Cardiac muscle cell (in vitro differentiated cells and primary cell): ENCODE results near the gene BHLHE40. TPM values are rescaled to one million over a fixed set of nuclear protein-coding genes. Genes with fewer than 3 reads are reported as not detected.
A peak's percentile ranks its signal among the peaks of the same experiment; 100 is the strongest.

Experiments
- DNase-seq, 2 donors: peaks; one replicate each; pipeline versions ENCODE4 v3.0.0 to v3.0.0-alpha.2; 2010 to 2017; ENCODE audit warnings: low read depth in 1 of 2, low spot score in 1 of 2
- H3K27ac ChIP-seq: fragments of 200-600 bp; sonication (generic); 2 replicates; pipeline ENCODE4 v1.5.1; 2016
- H3K27me3 ChIP-seq: fragments of 200-600 bp; sonication (generic); 2 replicates; pipeline ENCODE4 v1.6.0; 2016; ENCODE audit warnings: control low read depth
- H3K36me3 ChIP-seq: fragments of 200-600 bp; sonication (generic); 2 replicates; pipeline ENCODE4 v1.5.1; 2016; ENCODE audit warnings: control low read depth
- H3K4me1 ChIP-seq: fragments of 200-600 bp; sonication (generic); 2 replicates; pipeline ENCODE4 v1.8.1; 2017; ENCODE audit warnings: low read depth, mild to moderate bottlenecking, mixed run types
- H3K4me3 ChIP-seq: fragments of 200-600 bp; sonication (generic); 2 replicates; pipeline ENCODE4 v1.5.1; 2016; ENCODE audit warnings: mild to moderate bottlenecking
- H3K9me3 ChIP-seq: fragments of 200-600 bp; sonication (generic); 2 replicates; pipeline ENCODE4 v1.5.1; 2017; ENCODE audit warnings: low read depth, mild to moderate bottlenecking, control low read depth
- polyA plus RNA-seq: library from polyadenylated mRNA; unstranded; fragments of >200 nt; fragmentation: Nextera tagmentation; extraction: Ambion mirVana; gene quantifications from 2 replicates; pipeline ENCODE4 v1.2.1, GENCODE V29; 2016
- total RNA-seq: library from RNA; depleted of rRNA; stranded (reverse); fragments of >200 nt; gene quantifications from 2 replicates; pipeline ENCODE4 v1.2.3, GENCODE V29; 2016
- TF ChIP-seq, protein P1 (sequence below): IDR thresholded peaks from 2 replicates; pipeline ENCODE4 v1.5.1; 2012; ENCODE audit warnings: low read depth, mild to moderate bottlenecking, low read length

BHLHE40 gene
- total and polyA plus RNA-seq, 2 experiments from 2014 or later = 11.7 to 15.3 TPM

DNA sequence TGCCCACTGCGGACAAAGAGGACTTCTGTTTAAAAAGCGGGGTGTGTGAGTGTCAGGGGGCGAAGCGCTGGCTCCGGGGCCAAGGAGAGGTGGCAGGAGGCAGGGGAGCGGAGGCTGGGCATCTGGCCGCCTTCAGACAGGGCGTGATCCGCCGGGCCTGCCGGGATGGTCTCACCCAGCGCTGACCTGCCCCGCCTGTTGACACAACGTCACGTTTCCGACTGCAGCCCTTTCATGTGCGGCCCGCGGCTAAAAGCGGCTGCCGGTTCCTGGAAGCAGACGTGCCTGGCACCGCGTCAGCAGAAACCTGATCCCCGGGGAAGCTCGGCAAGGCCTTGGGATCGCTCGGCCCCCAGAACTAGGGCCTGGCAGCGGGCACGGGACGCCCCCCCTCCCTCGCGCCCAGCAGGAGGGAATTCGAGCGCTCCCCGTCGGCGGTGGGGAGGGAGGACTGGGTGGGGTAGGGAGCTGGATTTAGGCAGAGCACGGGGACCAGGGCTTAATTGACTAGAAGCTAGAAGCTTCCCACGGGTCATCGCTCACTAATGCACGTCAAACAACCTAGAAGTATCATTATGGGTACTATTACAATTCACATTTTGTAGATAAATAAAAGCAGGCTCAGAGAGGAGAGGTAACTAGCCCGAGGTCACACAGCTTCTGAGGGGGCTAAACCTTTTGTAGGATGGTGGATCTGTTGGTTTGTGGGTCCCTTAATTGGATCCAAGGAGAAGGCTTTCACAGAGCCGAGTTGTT lies 7.7 kb downstream of the BHLHE40 start:
- Histone ChIP-seq H3K27me3 (no peaks in the 10 kb centered on the region), H3K9me3 (no peaks in the 10 kb centered on the region), H3K4me1 (peaks cover 19% of the 10 kb centered on the region), H3K27ac (peak overlapping the region; percentile 78), H3K36me3 (peaks cover 2% of the 10 kb centered on the region), H3K4me3 (peak overlapping the region; percentile 31)
- peak; percentile 97 to 98 for DNase-seq
- TF ChIP-seq, protein P1, sequence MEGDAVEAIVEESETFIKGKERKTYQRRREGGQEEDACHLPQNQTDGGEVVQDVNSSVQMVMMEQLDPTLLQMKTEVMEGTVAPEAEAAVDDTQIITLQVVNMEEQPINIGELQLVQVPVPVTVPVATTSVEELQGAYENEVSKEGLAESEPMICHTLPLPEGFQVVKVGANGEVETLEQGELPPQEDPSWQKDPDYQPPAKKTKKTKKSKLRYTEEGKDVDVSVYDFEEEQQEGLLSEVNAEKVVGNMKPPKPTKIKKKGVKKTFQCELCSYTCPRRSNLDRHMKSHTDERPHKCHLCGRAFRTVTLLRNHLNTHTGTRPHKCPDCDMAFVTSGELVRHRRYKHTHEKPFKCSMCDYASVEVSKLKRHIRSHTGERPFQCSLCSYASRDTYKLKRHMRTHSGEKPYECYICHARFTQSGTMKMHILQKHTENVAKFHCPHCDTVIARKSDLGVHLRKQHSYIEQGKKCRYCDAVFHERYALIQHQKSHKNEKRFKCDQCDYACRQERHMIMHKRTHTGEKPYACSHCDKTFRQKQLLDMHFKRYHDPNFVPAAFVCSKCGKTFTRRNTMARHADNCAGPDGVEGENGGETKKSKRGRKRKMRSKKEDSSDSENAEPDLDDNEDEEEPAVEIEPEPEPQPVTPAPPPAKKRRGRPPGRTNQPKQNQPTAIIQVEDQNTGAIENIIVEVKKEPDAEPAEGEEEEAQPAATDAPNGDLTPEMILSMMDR = no peak

DNA sequence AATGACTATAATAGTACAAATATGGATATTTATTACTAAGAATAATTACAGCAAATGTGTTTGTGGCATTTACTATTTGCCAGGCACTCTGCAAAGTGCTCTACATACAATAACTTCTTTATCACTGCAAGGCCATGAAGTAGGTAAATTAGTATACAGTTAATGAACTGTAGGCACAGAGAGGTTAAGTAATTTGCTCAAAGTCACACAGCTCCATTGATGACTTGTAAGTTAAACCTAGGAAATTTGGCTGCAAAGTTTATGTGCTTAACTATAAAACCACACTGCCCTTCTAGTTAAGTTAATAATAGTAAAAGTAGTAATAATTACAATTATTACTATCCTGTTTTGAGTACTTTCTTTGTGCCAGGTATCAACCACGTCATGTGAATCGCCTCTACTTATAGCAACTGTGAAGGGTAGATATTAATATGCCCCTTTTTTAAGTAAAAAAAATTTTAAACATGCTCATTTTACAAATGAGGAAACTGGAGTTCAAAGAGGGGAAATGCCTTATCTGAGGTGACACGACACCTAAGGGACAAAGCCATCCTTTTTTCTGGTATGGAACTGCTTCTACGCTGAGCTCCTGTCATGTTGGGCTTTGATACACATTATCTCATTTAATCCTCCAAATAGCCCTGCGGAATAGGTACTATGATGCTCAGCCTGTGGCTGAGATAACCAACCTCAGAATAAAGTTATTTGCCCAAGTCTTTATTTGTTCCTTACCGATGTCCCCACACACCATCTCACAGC lies 8.5 kb downstream of the BHLHE40 start:
- TF ChIP-seq, protein P1 = no peak
- no peak overlapping the region for H3K4me3 ChIP-seq
- no peaks in the 10 kb centered on the region for H3K9me3 ChIP-seq
- peak overlapping the region; percentile 78 for H3K27ac ChIP-seq
- no peak for DNase-seq
- H3K27me3 ChIP-seq = no peaks in the 10 kb centered on the region
- peaks cover 16% of the 10 kb centered on the region for H3K4me1 ChIP-seq
- peaks cover 2% of the 10 kb centered on the region for H3K36me3 ChIP-seq

DNA sequence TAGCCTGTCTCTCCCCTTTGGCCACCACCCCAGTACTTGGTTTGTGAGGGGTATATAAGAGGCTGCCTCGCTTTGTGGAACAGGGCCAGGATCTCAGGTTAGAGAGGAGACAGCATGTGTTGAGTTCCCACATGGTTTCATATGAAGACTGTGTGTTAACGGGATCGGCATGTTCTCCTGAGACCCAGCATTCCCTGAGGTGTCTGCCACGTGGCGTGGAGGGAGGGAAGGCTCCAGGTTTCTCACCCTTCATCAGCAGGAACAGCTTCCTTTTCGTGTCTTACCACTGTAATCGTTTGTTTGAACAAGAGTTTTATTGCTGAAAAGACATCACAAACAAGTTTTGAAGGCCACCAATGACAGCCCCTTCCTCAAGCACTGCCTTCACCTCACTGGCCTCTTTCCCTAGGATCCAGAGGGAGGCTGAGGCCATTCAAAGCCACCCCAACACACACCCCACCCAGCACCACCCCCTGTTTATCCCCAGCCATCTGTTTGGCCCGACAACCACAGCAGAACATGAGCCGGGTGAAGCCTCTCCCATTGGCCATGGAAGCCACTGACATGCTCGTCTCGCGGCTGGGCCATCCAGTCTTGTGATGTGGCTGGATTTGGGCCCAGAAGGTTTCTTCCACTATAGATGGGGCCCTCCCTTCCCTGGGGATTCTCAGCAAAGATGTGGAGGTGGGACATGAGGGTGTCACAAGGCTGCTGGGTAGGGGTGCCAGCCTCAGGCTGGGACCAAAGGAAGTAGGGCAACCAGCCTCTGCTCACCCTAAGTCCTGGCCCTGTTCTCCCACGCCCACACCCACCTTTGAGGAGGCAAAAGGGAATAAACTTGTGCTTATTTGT lies 10.0 kb downstream of the BHLHE40 start:
- TF ChIP-seq, protein P1 = no peak
- Histone ChIP-seq H3K27ac (no peak overlapping the region), H3K9me3 (no peaks in the 10 kb centered on the region), H3K4me3 (no peak overlapping the region), H3K36me3 (no peaks in the 10 kb centered on the region), H3K4me1 (peaks cover 16% of the 10 kb centered on the region), H3K27me3 (no peaks in the 10 kb centered on the region)
- peak in 1 of 2 donors; percentile 32 for DNase-seq

DNA sequence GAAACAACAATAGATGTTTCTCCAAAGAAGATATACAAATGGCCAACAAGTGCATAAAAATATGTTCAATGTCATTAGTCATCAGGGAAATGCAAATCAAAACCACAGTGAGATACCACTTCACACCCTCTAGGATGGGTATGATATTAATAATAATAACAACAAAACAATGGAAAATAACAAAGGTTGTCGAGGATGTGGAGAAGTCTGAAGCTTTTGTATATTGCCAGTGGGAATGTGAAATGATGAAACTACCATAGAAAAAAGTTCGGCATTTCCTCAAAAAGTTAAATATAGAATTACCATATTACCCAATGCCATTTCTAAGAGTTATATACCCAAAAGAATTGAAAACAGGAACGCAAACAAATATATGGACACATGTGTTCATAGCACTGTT lies 10.8 kb downstream of the BHLHE40 start:
- Histone ChIP-seq H3K4me3 (no peak overlapping the region), H3K27me3 (no peaks in the 10 kb centered on the region), H3K4me1 (peaks cover 8% of the 10 kb centered on the region), H3K36me3 (no peaks in the 10 kb centered on the region), H3K9me3 (no peaks in the 10 kb centered on the region), H3K27ac (no peak overlapping the region)
- TF ChIP-seq, protein P1 = no peak
- no peak for DNase-seq

- Histone ChIP-seq H3K36me3 (no peaks in the 10 kb centered on the region), H3K27ac (no peak overlapping the region), H3K9me3 (no peaks in the 10 kb centered on the region), H3K27me3 (no peaks in the 10 kb centered on the region), H3K4me3 (no peak overlapping the region), H3K4me1 (peaks cover 15% of the 10 kb centered on the region)
- no peak for DNase-seq
- TF ChIP-seq, protein P1 = no peak
Measured at GRCh38 chr3:4992118-4992517, 12.9 kb downstream of the BHLHE40 start.
